ENCODE data around the gene DNAAF5. TPM values are rescaled to one million over a fixed set of nuclear protein-coding genes. Genes with fewer than 3 reads are reported as not detected.
A peak's percentile ranks its signal among the peaks of the same experiment; 100 is the strongest.

DNAAF5 gene
- total RNA-seq, 1 donor from 2014 or later: 30.7 TPM

GRCh38 chr7:712381-713138, 13.9 kb upstream of the DNAAF5 start:
- Mint-ChIP-seq H3K4me1 (ENCODE audit: unreplicated experiment) (peaks cover 5% of the 10 kb centered on the region), H3K36me3 (ENCODE audit: low read depth, unreplicated experiment) (peaks cover 4% of the 10 kb centered on the region), H3K27ac (ENCODE audit: unreplicated experiment) (no peak overlapping the region), H3K9me3 (ENCODE audit: unreplicated experiment) (no peaks in the 10 kb centered on the region), H3K27me3 (ENCODE audit: unreplicated experiment) (peaks cover 4% of the 10 kb centered on the region), H3K4me3 (ENCODE audit: unreplicated experiment) (peak overlapping the region; percentile 73)
- no peak for TF ChIP-seq CTCF (IDR thresholded peaks at IDR 0.05; ENCODE audit: unreplicated experiment)
- DNase-seq (ENCODE audit: low spot score): no peak

GRCh38 chr7:713139-713457, 13.4 kb upstream of the DNAAF5 start:
- H3K4me1 Mint-ChIP-seq (ENCODE audit: unreplicated experiment): peaks cover 5% of the 10 kb centered on the region
- H3K9me3 Mint-ChIP-seq (ENCODE audit: unreplicated experiment): no peaks in the 10 kb centered on the region
- H3K4me3 Mint-ChIP-seq (ENCODE audit: unreplicated experiment): peak overlapping the region; percentile 81
- no peak for DNase-seq (ENCODE audit: low spot score)
- TF ChIP-seq CTCF (IDR thresholded peaks at IDR 0.05; ENCODE audit: unreplicated experiment): no peak
- peaks cover 4% of the 10 kb centered on the region for H3K27me3 Mint-ChIP-seq (ENCODE audit: unreplicated experiment)
- peak overlapping the region; percentile 46 for H3K27ac Mint-ChIP-seq (ENCODE audit: unreplicated experiment)
- peaks cover 4% of the 10 kb centered on the region for H3K36me3 Mint-ChIP-seq (ENCODE audit: low read depth, unreplicated experiment)

GRCh38 chr7:713488-714230, 12.8 kb upstream of the DNAAF5 start:
- no peaks in the 10 kb centered on the region for H3K9me3 Mint-ChIP-seq (ENCODE audit: unreplicated experiment)
- peaks cover 4% of the 10 kb centered on the region for H3K27me3 Mint-ChIP-seq (ENCODE audit: unreplicated experiment)
- DNase-seq (ENCODE audit: low spot score): no peak
- peaks cover 4% of the 10 kb centered on the region for H3K36me3 Mint-ChIP-seq (ENCODE audit: low read depth, unreplicated experiment)
- no peak for TF ChIP-seq CTCF (IDR thresholded peaks at IDR 0.05; ENCODE audit: unreplicated experiment)
- peak overlapping the region; percentile 81 for H3K4me3 Mint-ChIP-seq (ENCODE audit: unreplicated experiment)
- peak overlapping the region; percentile 46 for H3K27ac Mint-ChIP-seq (ENCODE audit: unreplicated experiment)
- H3K4me1 Mint-ChIP-seq (ENCODE audit: unreplicated experiment): peaks cover 5% of the 10 kb centered on the region

GRCh38 chr7:714251-714671, 12.2 kb upstream of the DNAAF5 start:
- no peak for TF ChIP-seq CTCF (IDR thresholded peaks at IDR 0.05; ENCODE audit: unreplicated experiment)
- Mint-ChIP-seq H3K27me3 (ENCODE audit: unreplicated experiment) (peaks cover 4% of the 10 kb centered on the region), H3K9me3 (ENCODE audit: unreplicated experiment) (no peaks in the 10 kb centered on the region), H3K4me3 (ENCODE audit: unreplicated experiment) (peak overlapping the region; percentile 76), H3K36me3 (ENCODE audit: low read depth, unreplicated experiment) (peaks cover 4% of the 10 kb centered on the region), H3K27ac (ENCODE audit: unreplicated experiment) (no peak overlapping the region), H3K4me1 (ENCODE audit: unreplicated experiment) (peaks cover 5% of the 10 kb centered on the region)
- DNase-seq (ENCODE audit: low spot score): no peak

GRCh38 chr7:716222-716621, 10.3 kb upstream of the DNAAF5 start:
- Mint-ChIP-seq H3K36me3 (ENCODE audit: low read depth, unreplicated experiment) (peaks cover 9% of the 10 kb centered on the region), H3K27me3 (ENCODE audit: unreplicated experiment) (peaks cover 4% of the 10 kb centered on the region), H3K4me3 (ENCODE audit: unreplicated experiment) (no peak overlapping the region), H3K9me3 (ENCODE audit: unreplicated experiment) (no peaks in the 10 kb centered on the region), H3K27ac (ENCODE audit: unreplicated experiment) (no peak overlapping the region), H3K4me1 (ENCODE audit: unreplicated experiment) (peaks cover 5% of the 10 kb centered on the region)
- TF ChIP-seq CTCF (IDR thresholded peaks at IDR 0.05; ENCODE audit: unreplicated experiment): no peak
- no peak for DNase-seq (ENCODE audit: low spot score)

Measured in endothelial cell (in vitro differentiated cells).